AG04449 (cell line): Measurements from ENCODE around the gene ZNF800.

Source experiments
- CTCF ChIA-PET: fragments of 350-600 bp; formaldehyde crosslinking; extraction: SDS; loops from one replicate; lab custom pipeline; 2021; ENCODE audit warnings: antibody characterized with exemption; lab: Yijun Ruan, JAX
- POLR2A ChIA-PET: fragments of 400-600, 350-600 bp; formaldehyde crosslinking; extraction: SDS; loops from one replicate; lab custom pipeline; 2020; ENCODE audit warnings: antibody characterized with exemption, inconsistent platforms; lab: Yijun Ruan, JAX
- DNase-seq: peaks from one replicate; pipeline ENCODE4 v3.0.0-alpha.2; 2010; ENCODE audit warnings: low read depth, low spot score
- H3K4me3 ChIP-seq: 2 replicates; pipeline ENCODE4 v1.5.1; 2011; ENCODE audit warnings: low read depth, mild to moderate bottlenecking, control low read depth, low read length
- CTCF ChIP-seq: IDR thresholded peaks from one replicate; pipeline ENCODE4 v1.5.1; 2011; ENCODE audit warnings: mild to moderate bottlenecking, moderate library complexity, low read length, control low read depth, inconsistent platforms; ENCODE audit not compliant: insufficient read depth; ENCODE audit errors: missing control alignments

ZNF800 gene

GRCh38 chr7:127392182-127392565 is 334 bp downstream of the ZNF800 start:
- POLR2A ChIA-PET = interaction anchor here (0.6 to 1.6 kb wide), 6 partner anchors 15 to 885 kb away, joined by 3 to 5 read pairs (median 3); no protein-coding TSS in a partner anchor
- TF ChIP-seq CTCF = no peak
- H3K4me3 ChIP-seq = peak overlapping the region; percentile 79
- DNase-seq = no peak
- CTCF ChIA-PET = interaction anchor here (1.5 to 1.7 kb wide), 2 partner anchors 8 to 14 kb away, joined by 5 read pairs; no protein-coding TSS in a partner anchor

DNA sequence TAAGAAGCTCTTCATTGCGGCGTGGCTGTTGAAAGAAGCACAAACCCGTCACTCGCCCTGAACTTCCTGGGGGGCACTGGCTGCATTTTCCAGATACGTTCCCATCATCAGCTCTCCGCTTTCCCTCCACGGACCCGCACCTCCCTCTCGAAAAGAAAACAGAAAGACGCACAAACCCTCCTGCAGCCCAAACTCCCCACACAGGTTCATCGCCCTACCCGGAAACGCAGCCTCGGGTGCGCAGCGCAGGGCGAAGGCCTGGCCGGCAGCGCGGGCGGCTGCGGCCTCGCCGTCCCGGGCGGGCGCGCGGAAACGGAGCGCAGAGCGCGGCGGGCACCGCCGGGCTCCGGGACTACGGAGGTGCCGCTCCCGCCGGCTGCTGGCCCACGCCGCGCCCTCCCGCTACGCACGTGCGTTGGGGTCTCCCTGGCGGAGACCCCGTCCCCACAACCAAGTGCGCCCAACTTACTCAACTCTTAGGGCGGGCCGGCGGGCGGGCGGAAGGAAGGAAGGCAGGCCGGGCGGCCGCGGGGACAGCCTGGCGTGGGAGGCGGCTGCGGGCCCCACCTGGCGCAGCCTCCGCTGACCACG is 822 bp downstream of the ZNF800 start:
- peak overlapping the region; percentile 79 for H3K4me3 ChIP-seq
- ChIA-PET POLR2A (interaction anchor here (0.6 to 1.6 kb wide), 4 partner anchors 14 to 885 kb away, joined by 3 to 5 read pairs (median 4); no protein-coding TSS in a partner anchor), CTCF (interaction anchor here (0.9 to 1.5 kb wide), 4 partner anchors 14 to 818 kb away, joined by 3 to 5 read pairs (median 3); no protein-coding TSS in a partner anchor)
- no peak for TF ChIP-seq CTCF
- DNase-seq = no peak

DNA sequence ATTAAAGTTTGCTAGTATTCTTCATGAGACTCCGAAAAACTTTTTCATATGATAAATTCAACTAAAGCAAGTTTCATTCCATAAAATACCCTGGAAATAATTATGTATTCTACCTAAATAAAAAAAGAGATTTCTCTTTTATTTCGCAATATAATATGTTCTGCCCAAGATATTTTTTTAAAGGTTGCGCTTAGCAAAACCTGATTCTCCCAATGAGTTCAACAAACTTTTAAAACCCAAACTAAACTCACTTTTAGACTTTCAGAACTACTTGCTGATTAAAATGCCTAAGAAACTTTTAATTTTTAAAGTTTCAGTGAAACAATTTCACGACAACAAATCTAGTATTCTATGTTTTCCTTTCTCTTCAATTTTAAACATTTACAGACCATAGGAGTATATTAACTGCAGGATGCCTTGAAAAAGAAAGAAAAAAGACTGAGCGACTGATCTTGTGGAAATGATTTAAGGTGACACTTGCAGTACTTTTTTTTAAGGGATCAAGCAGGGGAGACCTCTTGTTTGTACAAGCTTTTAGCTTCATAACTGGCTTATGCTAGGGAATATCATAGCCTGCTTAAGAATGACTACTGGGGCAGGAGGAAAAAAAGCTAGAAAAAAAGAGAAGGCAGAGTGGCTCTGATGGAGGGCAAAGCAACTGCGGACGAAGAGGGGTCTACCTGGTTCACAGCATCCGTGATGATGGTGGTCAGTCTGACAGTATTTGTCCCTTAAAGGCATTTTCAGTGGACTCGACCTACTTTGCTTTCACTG is 1.5 kb downstream of the ZNF800 start:
- ChIA-PET CTCF (interaction anchor here (0.9 to 1.3 kb wide), 3 partner anchors 15 to 819 kb away, joined by 3 read pairs; no protein-coding TSS in a partner anchor), POLR2A (interaction anchor here (1.6 kb wide), 1 partner anchor 14 kb away, joined by 4 read pairs; no protein-coding TSS in a partner anchor)
- TF ChIP-seq CTCF = no peak
- no peak for DNase-seq
- H3K4me3 ChIP-seq = peak overlapping the region; percentile 79

- POLR2A ChIA-PET = no interaction called here
- no peak overlapping the region for H3K4me3 ChIP-seq
- TF ChIP-seq CTCF = no peak
- CTCF ChIA-PET = interaction anchor here (1.3 kb wide), 1 partner anchor 42 kb away, joined by 3 read pairs; no protein-coding TSS in a partner anchor
- no peak for DNase-seq
Observed at GRCh38 chr7:127390186-127390816, 2.2 kb downstream of the ZNF800 start.

DNA sequence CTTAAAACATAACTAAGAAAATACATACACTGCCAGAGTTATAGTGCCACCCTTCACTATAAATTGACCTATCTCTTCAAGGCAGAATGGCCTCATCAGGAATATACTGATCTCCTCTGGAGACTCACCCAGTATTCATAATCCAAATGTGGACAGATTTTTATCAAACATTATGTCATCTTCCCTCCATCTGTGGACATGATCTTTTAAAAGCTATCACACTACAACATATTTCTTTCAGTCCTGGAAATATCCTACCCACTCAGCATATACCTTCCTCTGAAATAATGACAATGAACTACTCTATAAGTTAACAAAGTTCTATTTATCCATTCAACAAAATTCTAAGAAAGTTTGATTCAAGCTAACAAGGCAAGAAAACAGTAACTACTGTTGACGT is 3.2 kb downstream of the ZNF800 start:
- CTCF ChIA-PET = no interaction called here
- POLR2A ChIA-PET = no interaction called here

More for the DNA sequence above, 3.2 kb downstream of the ZNF800 start:
- no peak for DNase-seq
- no peak overlapping the region for H3K4me3 ChIP-seq
- TF ChIP-seq CTCF = no peak
